Measurements from ENCODE around the gene CLK2.

DNA sequence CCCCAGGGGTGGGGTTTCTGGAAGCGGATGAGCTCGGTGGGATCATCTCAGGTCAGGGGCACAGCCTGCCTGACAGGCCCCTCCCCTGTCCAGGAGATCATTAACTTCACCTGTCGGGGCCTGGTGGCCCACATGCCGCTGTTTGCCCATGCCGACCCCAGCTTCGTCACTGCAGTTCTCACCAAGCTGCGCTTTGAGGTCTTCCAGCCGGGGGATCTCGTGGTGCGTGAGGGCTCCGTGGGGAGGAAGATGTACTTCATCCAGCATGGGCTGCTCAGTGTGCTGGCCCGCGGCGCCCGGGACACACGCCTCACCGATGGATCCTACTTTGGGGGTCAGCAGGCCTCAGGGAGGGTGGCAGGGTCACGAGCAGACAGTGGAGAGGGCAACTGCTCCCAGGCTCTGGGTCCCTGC, 12.3 kb upstream of the CLK2 start:
- TF ChIP-seq CTCF (conservative IDR thresholded peaks at IDR 0.05 in 1 of 2, IDR thresholded peaks at IDR 0.05 in 1 of 2; ENCODE audit: extremely low read depth in 1 of 2, insufficient read depth in 1 of 2, low read depth in 1 of 2, low read length in 2 of 2): no peak
- no peak for TF ChIP-seq EZH2 (IDR thresholded peaks at IDR 0.05; ENCODE audit: borderline replicate concordance, low read length)

Measured in mammary epithelial cell (primary cell).